HG03565 (cell line): ENCODE results near the gene WNT6.

Experiments
- ATAC-seq: cut with Tn5 transposase; IDR thresholded peaks from one replicate; pipeline ENCODE4 v1.9.1; 2021; ENCODE audit warnings: mild to moderate bottlenecking, moderate library complexity; ENCODE audit not compliant: unreplicated experiment

The WNT6 gene

GRCh38 chr2:218856167-218856895 lies 3.3 kb upstream of the WNT6 start:
- no peak for ATAC-seq

GRCh38 chr2:218856896-218857243 lies 2.7 kb upstream of the WNT6 start:
- no peak for ATAC-seq

DNA sequence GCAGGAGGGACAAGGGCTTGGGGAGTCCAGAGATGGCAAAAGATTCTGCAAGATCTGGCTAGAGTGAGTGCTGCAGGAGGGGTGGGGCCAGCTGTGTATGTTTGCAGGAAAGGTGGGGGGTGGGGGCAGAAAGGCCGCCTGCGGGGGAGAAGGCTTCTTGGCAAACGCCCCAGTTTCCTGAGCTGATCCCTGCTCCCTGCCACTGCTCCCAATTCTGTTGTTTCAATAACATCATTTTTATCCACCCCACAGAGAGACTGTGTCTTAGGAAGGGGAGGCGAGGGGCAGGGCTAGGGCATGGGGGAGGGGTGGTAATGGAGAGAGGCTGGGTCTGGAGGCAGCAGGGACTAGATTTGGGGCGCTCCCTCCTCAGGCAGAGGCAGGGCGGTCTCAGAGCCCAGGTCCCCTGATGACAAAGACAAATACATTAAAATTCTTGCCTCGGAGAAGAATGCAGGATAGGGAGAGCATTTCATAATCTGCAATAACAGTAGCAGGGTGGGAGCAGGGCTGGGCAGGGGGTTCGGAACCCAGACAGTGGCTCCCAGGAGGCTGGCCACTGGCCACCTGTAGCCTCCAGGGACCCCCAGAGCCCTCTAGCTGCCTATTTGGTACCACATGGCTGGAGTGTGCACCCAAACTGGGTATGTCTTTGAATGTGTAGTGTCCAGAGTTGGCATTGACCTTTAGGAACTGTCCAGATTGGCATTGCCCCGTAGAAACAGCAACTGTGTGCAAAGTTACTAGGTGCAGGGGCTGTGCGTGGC lies 2.1 kb upstream of the WNT6 start:
- ATAC-seq = no peak

DNA sequence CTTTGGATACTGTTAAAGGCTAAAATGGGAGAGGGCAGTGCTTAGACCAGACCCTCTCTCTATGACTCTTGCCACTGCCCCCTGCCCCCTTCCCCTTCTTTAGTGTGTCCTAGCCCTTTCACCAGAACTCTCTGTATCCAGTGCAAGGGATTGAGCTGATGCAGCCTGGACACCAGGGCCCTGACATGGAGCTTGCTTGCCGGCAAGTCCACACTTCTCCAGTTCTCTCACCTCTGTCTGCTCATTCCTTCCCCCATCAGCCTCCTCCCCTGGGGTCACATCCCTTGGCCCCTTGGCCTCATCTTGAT lies 1.5 kb upstream of the WNT6 start:
- no peak for ATAC-seq

DNA sequence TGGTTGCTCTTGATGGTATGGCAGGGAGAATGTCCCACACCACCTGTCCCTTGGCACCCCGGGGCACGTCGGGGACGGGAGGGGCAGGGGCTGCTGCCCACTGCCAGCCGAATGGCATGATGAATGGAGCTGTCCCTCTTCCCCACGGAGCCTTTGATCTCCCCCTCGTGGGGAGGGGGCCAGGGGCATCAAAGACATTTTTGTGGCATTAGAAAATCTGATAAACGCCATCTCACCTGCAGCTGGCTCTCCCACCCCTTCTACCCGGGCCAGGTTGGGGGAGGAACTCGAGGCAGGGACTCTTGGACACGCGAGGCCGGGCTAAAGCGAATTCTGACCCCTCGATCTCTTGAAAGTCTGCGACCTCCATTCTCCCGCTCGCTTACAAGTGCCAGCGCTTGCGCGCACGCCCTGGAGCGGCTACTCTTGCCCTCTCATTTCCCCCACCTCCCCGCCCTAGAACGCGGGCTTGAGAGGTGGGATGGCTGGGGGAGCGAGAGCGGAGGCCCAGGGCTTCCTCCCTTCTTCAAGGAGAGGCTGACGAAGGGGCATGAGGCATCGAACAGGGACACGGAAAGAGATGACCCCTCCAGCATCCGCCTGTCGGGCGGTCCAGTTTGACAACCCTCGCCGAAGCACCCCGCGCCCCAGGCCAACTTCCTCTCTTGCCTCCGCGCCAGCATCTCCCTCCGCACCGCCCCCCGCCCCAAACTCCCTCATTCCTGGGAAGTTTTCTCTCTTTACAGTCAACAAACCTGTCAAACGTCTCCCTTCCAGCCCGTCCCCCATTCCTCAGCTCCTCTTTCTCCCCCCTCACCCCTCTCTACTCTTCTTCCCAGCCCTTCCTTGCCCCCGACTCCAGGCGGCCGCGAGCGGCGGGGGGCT lies 692 bp upstream of the WNT6 start:
- ATAC-seq = no peak

DNA sequence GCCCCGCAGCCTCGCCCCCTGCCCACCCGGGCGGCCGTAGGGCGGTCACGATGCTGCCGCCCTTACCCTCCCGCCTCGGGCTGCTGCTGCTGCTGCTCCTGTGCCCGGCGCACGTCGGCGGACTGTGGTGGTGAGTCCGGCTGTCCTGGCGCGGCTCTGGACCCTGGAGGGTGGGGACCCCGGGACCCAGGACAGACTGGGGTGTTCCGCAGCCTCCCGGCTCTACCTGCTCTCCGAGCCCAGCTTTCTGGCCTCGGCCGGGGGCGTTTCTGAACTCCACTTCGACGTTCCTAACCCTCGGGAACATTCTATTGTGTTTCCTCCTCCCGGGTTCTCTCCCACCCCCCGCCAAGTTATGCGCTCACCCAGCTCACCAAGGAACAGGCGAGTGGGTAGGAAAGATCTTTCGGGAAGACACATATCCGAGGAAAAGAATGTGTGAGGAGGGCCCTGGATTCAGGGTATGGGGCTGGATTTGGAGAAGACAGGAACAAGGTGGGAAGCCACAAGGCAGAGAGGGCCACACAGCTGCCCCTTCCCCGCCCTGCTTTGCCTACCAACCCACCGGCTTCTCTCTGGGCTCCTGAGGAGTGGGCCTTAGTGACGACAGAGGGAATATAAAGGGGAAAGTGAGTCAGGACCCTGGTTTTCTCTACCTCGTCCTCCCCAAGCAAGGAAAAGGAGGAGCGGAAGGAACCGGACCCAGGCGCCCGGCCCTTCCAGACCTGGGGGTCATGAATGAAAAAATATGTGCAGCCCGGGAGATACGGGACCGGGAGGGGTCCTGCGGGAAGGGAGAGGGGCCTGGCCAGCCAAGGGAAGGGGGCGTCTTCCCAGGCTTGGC lies 605 bp downstream of the WNT6 start:
- ATAC-seq = no peak

- ATAC-seq = no peak
Measured at GRCh38 chr2:218860950-218861381, 1.4 kb downstream of the WNT6 start.

GRCh38 chr2:218861645-218862318 lies 2.2 kb downstream of the WNT6 start:
- ATAC-seq = no peak

DNA sequence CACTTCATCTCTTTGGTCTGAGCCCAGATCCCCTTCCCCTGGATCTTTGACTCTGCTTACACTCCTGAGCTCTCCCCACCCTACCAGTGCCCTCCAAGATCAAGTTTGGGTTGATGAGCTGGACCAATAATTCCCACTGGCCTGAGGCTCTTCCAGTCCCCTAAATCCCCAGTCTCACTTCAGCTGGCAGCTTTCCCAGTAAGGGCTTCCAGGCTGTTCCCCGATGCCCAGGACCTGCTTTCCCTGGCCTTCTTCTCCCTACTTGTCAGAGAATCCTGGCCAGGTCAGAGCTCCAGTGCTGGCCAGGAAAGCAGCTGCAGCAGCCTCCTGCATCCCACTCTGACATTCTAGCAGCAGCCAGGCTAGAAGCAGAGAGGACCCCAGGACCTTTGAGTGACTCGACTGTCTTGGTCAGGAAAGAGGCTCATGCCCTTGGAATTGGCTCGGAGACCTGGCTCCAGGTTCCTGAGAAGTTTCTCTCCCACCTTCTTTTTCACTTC lies 3.5 kb downstream of the WNT6 start:
- ATAC-seq = no peak

GRCh38 chr2:218865396-218865795 lies 5.8 kb downstream of the WNT6 start:
- ATAC-seq = no peak

- ATAC-seq = no peak
Measured at GRCh38 chr2:218865999-218866398, 6.4 kb downstream of the WNT6 start.

DNA sequence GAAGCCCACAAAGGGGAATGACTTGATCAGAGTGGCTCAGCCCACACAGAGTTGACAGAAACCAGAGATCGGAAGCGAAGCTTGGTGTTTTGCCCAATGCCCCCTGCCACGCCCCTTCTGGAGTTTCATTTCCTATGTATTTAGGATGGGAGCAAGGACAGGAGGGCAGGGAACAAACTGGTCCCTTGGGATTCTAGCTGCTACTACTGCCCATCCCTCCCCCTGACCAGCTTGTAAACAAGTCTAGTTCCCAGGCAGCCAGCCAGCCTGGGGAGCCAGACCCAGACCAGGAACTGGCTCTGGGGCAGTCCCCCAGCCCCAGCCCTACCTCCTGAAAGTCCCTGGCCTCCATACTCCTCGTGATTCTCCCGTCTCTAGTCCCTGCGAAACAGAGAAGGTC lies 8.3 kb downstream of the WNT6 start:
- ATAC-seq = no peak

DNA sequence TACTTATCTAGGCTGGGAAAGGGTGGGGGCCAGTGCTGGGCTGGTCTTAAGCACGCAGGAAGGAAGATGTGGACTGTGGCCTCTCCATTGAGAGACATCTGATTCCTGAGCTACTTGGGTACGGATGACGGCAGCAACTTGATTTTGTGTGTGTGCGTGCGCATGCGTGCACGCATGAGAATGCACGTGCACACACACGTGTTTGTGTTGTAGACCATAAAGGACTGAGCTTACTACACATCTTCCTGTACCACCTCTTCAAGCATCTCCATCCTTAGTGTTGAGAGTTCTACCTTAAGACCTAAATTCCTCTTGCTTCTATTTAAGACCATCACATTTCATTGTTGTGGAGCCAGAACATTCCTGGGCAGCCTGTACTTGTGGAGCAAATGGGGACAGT lies 9.5 kb downstream of the WNT6 start:
- no peak for ATAC-seq

GRCh38 chr2:218870984-218871344 lies 11.4 kb downstream of the WNT6 start:
- no peak for ATAC-seq

GRCh38 chr2:218871345-218872302 lies 12.0 kb downstream of the WNT6 start:
- ATAC-seq = no peak

DNA sequence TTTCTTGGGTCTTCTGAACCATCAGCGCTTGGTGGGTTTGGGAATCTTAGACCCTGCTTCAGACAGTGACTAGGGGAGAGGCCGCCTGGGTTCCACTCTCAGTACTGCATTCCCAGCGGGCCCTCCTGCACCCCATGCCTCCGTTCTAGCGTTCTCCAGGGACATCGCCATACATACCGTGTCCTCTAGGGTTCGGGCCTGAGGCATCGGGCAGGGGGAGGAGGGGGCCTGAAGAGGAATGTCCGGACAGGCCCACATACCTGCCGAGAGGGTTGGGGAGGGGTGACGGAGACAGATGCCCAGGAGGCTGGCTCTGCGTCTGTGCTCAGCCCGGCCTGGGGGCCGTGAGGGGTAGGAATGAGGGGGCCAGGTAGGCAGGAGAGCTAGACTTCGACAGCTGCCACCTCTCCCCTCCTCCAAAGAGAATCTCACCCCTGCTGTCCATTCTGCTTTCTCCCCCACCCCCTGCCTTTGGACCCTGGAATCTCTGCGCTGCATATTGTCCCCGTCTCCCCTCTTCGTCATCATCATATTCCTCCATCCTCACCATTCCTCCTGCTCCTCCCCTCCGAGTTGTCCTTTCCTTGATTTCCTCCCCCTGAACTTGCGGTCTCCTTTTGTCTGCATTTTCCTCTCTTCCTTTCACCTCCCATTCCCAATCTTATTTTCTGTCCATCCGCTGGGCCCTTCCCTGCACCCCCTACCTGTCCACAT lies 13.2 kb downstream of the WNT6 start:
- ATAC-seq = no peak

GRCh38 chr2:218873359-218874194 lies 14.0 kb downstream of the WNT6 start:
- ATAC-seq = no peak
